ENCODE measurements around the gene HSD17B11. TPM values are rescaled to one million over a fixed set of nuclear protein-coding genes. Genes with fewer than 3 reads are reported as not detected.
A peak's percentile ranks its signal among the peaks of the same experiment; 100 is the strongest.

Gene HSD17B11
- total RNA-seq, 1 experiment from 2014 or later, result 8.8 TPM

GRCh38 chr4:87337361-87337760 lies 53.6 kb downstream of the HSD17B11 start:
- H4K91ac ChIP-seq (ENCODE audit: insufficient read length, low read depth, low read length), result no peak overlapping the region
- peak overlapping the region in 2 of 3 experiments; percentile 27 to 88; a peak in 3 of 7 replicates for H3K27ac Mint-ChIP-seq
- no peak overlapping the region for H3K23ac ChIP-seq (ENCODE audit: insufficient read length, low read depth, low read length)
- H4K8ac ChIP-seq (replicated peaks; ENCODE audit: insufficient read length, low read depth, low read length), result no peak overlapping the region
- DNase-seq, result no peak
- H4K5ac ChIP-seq (ENCODE audit: insufficient read length, low read depth, low read length), result no peak overlapping the region
- H3K36me3 Mint-ChIP-seq (ENCODE audit: insufficient read depth in 1 of 3, low read depth in 3 of 3), result peaks cover 21 to 30% (median 28%) of the 10 kb centered on the region in 3 experiments
- H2BK12ac ChIP-seq (ENCODE audit: insufficient read length, low read depth, low read length), result no peak overlapping the region
- H3K79me1 ChIP-seq (ENCODE audit: insufficient read depth, low read depth, low read length, poor library complexity, severe bottlenecking), result no peaks in the 10 kb centered on the region
- no peaks in the 10 kb centered on the region for H3K23me2 ChIP-seq (ENCODE audit: insufficient read length, low read depth, low read length, poor library complexity, severe bottlenecking)
- H3K4me1 Mint-ChIP-seq, result peaks cover 5 to 11% of the 10 kb centered on the region in 2 experiments
- no peaks in the 10 kb centered on the region for H3K9me3 ChIP-seq (ENCODE audit: control insufficient read depth, low read depth, low read length)
- no peak overlapping the region for H3K4me3 Mint-ChIP-seq
- H2AFZ ChIP-seq (ENCODE audit: low read length), result no peak overlapping the region
- H2AK5ac ChIP-seq (ENCODE audit: insufficient read length, low read length), result no peak overlapping the region
- no peak overlapping the region for H2BK20ac ChIP-seq (ENCODE audit: low read depth, low read length, poor library complexity, severe bottlenecking)
- WGBS (ENCODE audit: extremely low coverage, insufficient read length, low lambda C conversion rate), result no CpG with 5 or more reads among the region's 1 CpG
- no peak overlapping the region for H3K27ac ChIP-seq (ENCODE audit: insufficient read length, low read depth, low read length)
- H3K14ac ChIP-seq (ENCODE audit: insufficient read depth, low read length), result no peak overlapping the region
- H3K79me2 ChIP-seq (ENCODE audit: insufficient read depth, low read length), result no peaks in the 10 kb centered on the region
- no peak overlapping the region for H3K18ac ChIP-seq (ENCODE audit: insufficient read length, low read depth, low read length)
- no peaks in the 10 kb centered on the region; the same call in 1 of the 2 replicates for H3K4me1 ChIP-seq (ENCODE audit: insufficient read depth, low read length)
- no peaks in the 10 kb centered on the region for H3K27me3 ChIP-seq (ENCODE audit: insufficient read depth, low read length)
- H4K20me1 ChIP-seq (ENCODE audit: control insufficient read depth, insufficient read depth, insufficient read length), result no peaks in the 10 kb centered on the region
- H3K9me3 Mint-ChIP-seq, result peaks cover 20% of the 10 kb centered on the region in 2 experiments
- no peak for TF ChIP-seq CTCF (conservative IDR thresholded peaks at IDR 0.05)
- no peak overlapping the region for H2BK5ac ChIP-seq (ENCODE audit: insufficient read length, low read length)
- H3K4me2 ChIP-seq (ENCODE audit: insufficient read depth, insufficient read length, low read length), result no peak overlapping the region
- no peak overlapping the region for H2BK120ac ChIP-seq (ENCODE audit: low read depth, low read length, poor library complexity, severe bottlenecking)
- H3K9ac ChIP-seq (ENCODE audit: extremely low read depth, insufficient read length, low read length), result no peak overlapping the region
- no peak overlapping the region for H3K4ac ChIP-seq (ENCODE audit: low read depth, low read length)
- H3K27me3 Mint-ChIP-seq (ENCODE audit: low read depth), result no peaks in the 10 kb centered on the region
- no peak overlapping the region for H2BK15ac ChIP-seq (ENCODE audit: low read depth, low read length)
- H3K56ac ChIP-seq (ENCODE audit: insufficient read length, low read depth, low read length), result no peak overlapping the region
- H3T11ph ChIP-seq (ENCODE audit: low read length), result no peak overlapping the region

All from H9 (cell line).